Measurements from ENCODE around the gene MARK2.

The MARK2 gene

DNA sequence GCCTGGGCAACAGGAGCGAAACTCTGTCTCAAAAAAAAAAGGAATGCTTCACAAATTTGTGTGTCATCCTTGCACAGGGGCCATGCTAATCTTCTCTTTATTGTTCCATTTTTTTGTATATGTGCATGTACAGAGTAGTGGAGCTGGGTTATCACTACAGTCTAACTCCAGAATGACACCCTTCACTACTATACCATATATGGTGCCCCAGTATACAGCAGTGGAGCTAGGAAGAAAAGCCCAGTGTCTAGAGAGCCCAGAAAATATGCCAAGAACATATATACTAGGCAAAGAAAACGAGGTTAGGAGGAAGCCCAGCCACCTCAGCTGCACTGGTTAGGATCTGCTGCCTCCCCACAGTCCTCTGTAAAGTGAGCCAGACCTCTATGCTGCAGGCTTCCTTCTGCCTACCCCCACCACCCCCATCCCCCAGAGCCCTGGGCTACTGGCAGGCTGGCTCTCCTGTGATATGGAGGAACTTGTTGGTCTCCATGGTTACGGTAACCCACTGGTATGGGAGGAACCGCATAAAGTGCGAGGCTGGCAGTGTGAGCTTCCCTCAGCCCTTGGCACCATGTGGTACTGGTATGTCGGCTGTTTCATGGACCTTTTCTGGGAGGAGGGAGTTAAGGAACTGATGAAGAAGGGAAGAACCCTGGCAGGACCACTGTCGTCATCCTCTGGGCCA, 43.8 kb downstream of the MARK2 start:
- DNase-seq (ENCODE audit: low spot score), result no peak

GRCh38 chr11:63883791-63884190, 44.9 kb downstream of the MARK2 start:
- no peak for DNase-seq (ENCODE audit: low spot score)

- DNase-seq (ENCODE audit: low spot score), result no peak
These were observed 45.5 kb downstream of the MARK2 start for GRCh38 chr11:63884196-63884932.

DNA sequence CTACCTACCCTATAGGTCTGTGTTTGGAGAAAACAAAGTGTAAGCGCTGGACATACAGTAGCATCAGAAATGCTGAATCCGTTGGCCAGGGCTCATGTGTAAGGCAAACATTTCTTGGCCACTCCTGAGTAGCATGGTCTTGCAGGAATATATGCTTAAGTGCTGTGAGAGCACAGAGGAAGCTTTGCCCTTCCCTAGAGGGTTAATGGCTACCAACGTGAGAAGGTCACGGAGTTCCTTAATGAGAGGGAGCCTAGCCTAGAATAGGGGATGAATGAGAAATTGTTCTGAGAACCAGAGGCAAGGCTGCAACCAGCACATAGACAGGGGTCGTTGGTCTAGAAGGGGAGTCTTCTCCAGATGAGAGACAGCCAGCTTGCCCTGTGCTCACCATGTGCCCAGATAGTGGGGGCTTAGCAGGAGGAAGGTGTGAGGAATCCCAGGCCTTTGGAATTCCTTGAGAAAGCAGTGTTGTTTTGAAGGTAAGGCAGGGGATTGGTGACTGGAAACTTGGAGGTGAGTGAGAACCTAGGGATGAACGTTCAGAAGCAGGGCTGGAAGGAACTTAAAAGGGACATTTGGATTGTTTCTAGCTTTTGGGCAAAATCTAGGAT, 48.6 kb downstream of the MARK2 start:
- DNase-seq (ENCODE audit: low spot score), result no peak

DNA sequence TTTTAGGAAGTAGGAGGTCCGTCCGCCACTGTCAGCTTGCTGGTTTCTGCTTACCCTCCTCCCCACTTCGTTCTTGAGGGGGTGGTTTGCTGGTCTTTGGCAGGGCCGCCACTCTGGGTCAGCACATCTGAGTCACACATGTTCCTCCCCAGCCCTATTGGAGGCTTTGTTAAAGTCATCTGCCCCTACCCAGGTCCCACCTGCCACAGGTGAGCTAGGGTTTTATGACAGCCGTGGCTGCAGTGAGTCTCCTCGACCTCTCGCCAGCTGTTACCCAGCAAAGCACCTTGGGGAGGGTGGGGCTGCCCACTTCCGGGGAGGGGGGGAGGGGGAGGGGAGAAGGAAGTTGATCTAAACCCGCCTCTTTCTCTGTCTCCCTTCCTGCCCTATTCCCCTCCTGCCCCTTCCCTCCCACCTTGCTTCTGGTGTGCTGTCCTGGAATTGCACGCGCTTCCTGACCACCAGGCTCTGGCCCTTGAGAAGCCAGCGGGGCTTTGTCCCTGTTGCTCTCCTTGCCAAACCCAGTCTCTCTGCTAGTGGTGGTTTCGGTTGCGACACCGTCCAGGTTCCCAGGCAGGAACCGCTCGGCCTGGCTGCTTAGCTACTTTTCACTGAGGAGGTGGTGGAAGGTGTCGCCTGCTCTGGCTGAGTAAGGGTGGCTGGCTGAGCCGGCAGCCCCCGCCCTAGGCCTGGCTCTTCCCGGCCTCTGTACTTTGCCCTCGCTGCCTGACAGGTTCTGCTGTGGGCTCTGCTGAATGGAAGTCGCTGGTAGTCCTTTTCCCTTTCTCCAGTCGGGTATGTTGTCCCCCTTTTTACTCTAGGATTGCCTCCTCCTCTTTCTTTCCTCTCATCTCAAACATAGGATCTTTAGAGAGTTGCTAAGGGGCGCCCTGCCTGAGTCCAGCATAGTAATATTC, 49.5 kb downstream of the MARK2 start:
- DNase-seq (ENCODE audit: low spot score), result no peak

DNA sequence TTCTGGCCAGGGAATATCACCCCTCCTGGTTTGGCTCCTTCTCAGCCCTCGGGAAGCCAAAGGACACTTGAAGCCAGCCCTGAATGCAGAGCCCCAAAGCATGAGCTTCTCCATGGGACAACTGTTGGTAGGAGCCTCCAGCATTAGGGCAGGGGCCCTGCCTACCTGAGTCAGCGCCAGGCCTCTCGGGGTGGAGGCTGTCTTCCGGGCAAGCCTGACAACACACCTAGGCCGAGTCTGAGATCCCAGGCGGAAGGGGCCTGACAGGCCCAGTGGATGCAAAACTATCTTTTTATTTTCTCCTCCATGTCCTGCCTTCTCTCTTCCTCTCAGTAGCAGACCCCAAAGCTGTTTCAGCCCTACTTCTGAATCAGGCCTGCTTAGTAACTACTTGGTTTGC, 50.4 kb downstream of the MARK2 start:
- DNase-seq (ENCODE audit: low spot score), result no peak

DNA sequence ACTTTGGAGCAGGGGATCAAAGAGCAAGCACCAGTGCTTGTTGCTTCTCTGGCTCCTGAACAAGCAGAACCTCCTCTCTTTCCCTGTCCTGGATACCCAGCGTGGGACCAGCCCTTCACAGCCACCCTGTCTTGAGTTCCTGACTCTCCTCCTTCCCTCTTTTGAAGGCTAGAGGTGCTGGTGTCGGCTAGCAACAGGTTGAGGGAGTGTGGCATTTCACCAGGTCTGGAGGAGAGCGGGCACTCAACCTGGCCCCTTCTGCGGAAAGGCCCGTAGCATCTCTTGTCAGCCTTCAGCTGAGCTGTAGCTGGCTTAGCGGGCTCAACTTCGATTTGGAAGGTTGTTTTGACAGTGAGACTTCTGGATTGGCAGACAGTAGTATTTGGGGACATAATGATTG, 51.5 kb downstream of the MARK2 start:
- no peak for DNase-seq (ENCODE audit: low spot score)

DNA sequence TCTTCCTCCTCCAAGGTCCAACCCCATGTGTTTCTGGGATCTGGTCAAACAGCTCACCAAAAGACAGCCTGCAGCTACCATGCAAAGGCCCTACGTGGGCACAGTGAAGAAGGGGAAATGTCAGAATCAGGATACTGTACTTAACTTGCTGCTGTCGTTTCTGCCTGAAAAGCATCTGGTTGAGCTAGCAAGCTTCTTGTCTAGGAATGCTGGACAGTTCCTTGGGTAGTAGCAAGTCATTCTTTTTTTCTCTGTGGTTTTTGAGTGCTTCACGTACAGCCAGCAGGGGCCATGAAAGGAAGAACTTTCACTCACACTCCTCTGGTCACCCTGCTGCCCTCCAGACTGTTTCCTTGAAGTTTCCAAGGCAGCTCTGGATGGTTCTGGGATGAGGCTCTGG, 53.3 kb downstream of the MARK2 start:
- no peak for DNase-seq (ENCODE audit: low spot score)

- no peak for DNase-seq (ENCODE audit: low spot score)
These were observed 54.4 kb downstream of the MARK2 start for GRCh38 chr11:63893355-63893754.

- DNase-seq (ENCODE audit: low spot score), result no peak
These were observed 57.2 kb downstream of the MARK2 start for GRCh38 chr11:63896071-63896470.

- no peak for DNase-seq (ENCODE audit: low spot score)
These were observed 58.7 kb downstream of the MARK2 start for GRCh38 chr11:63897459-63898146.

DNA sequence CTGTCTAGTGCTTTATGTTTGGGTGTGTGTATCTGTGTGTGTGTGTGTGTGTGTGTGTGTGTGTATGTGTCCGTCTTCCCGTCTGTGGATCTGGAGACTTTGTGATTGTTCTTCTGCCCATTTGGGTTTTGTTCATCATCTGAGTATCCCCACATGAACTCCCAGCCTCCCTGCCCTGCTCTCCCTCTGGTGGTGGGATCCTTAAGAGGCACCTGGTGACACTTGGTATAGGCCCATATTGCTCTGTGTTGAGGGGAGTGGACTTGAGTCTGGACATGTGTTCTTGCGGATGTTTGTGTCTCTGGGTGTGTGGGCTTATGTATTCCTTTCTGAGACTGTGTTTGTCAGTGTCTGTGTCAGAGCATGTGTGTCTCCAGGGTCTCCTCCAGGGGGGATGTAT, 62.8 kb downstream of the MARK2 start:
- DNase-seq (ENCODE audit: low spot score), result no peak

DNA sequence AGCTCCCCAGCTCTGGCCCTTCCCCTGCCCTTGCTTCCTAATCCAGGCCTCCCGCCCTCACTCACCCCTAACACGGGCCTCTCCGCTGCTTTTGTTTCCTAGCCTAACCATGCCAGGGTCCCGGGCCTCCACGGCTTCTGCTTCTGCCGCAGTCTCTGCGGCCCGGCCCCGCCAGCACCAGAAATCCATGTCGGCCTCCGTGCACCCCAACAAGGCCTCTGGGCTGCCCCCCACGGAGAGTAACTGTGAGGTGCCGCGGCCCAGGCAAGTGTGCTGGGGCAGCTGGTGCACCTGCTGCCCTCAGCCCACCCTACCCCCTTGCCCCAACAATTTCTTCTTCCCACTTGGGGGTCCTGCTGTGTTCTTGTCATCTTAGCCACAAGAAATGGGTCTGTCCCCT, 65.0 kb downstream of the MARK2 start:
- DNase-seq (ENCODE audit: low spot score), result no peak

DNA sequence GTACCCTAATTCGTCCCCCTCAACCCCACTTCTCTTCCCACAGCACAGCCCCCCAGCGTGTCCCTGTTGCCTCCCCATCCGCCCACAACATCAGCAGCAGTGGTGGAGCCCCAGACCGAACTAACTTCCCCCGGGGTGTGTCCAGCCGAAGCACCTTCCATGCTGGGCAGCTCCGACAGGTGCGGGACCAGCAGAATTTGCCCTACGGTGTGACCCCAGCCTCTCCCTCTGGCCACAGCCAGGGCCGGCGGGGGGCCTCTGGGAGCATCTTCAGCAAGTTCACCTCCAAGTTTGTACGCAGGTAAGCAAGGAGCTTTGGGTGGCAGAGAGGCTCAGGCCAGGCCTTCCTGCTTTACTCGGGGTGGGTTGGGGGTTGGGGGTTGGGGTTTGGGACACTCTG, 65.8 kb downstream of the MARK2 start:
- no peak for DNase-seq (ENCODE audit: low spot score)

DNA sequence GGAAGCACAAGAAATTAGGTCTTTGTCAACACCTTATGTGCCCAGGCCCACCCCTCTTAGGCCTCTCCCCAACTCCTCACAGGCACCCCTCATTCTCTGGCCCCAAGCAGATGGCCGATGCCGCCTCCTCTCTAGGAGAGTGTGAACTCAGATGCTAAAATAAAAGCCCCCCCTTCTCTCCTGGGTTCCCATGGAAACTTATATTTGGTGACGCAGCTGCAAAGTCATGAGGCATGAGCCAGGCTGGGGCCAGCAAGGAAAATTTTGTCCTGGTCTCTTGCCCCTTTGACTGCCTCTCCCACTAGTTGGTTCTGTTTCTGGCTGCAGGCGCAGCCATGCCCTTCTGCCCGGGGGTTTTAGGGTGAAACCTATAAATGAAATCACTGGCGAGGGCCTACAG, 66.3 kb downstream of the MARK2 start:
- DNase-seq (ENCODE audit: low spot score), result no peak

- no peak for DNase-seq (ENCODE audit: low spot score)
These were observed 67.2 kb downstream of the MARK2 start for GRCh38 chr11:63906087-63906486.

GRCh38 chr11:63906585-63906984, 67.7 kb downstream of the MARK2 start:
- DNase-seq (ENCODE audit: low spot score), result no peak

- no peak for DNase-seq (ENCODE audit: low spot score)
These were observed 68.2 kb downstream of the MARK2 start for GRCh38 chr11:63907063-63907462.

DNA sequence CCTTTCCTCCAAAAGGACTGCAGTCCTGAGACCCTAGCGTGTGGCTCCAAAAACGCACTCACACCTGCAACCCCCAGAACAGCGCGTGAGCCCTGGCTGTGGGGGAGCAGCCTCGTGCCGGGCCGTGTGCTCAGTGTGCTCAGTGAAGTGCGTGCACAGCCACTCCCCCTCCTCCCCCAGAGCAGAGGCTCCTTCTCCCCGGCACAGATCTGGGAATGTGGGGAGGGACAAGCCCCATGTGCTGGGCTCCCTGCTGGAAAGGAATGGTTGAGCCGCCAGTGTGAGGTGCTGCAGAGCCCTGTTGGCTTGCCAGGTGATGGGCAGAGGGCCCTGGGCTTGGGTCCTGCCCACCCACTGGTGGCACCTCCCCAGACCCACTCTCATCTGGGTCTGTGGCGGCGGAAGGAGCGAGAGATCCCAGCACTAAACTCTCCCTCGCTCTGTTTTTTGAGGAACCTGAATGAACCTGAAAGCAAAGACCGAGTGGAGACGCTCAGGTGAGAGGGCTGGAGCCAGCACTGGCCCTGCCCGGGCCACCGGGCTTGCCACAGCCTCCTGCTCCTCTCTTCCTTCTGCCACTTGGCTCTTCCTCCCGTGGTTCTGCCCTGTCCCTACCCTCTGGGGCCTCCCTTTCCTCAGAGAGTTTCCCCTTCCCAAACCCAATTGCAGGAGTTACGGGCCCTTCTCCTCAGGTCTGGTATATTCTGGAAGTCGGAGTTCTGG, 69.1 kb downstream of the MARK2 start:
- DNase-seq (ENCODE audit: low spot score), result no peak

GRCh38 chr11:63908631-63909401, 69.9 kb downstream of the MARK2 start:
- no peak for DNase-seq (ENCODE audit: low spot score)
